Gastrocnemius medialis (tissue), 4 donors: Measurements from ENCODE around the gene ABI3BP. TPM values are rescaled to one million over a fixed set of nuclear protein-coding genes. Genes with fewer than 3 reads are reported as not detected.
A peak's percentile ranks its signal among the peaks of the same experiment; 100 is the strongest.

Experiments
- ATAC-seq, 2 donors: fragments of 150-250 bp; one replicate each; pipeline ENCODE4 v1.9.1; 2016
- DNase-seq, 2 donors: peaks; one replicate each; pipeline ENCODE4 v3.0.0-alpha.2; 2019
- H3K27ac ChIP-seq, 4 donors: fragments of 200-600 bp; sonication (generic); 1 replicate in 1 of 4; 2 replicates in 3 of 4; pipeline ENCODE4 v1.5.1; 2016 to 2018; ENCODE audit warnings: mild to moderate bottlenecking in 2 of 4, moderate library complexity in 1 of 4
- H3K27me3 ChIP-seq, 3 donors: fragments of 200-600 bp; sonication (generic) in 2 of 3; 1 replicate in 1 of 3; 2 replicates in 2 of 3; pipeline versions ENCODE4 v1.5.1 to v1.6.0; 2016 to 2019; ENCODE audit warnings: mild to moderate bottlenecking in 1 of 3, moderate library complexity in 1 of 3
- H3K36me3 ChIP-seq, 2 donors: fragments of 200-600 bp; sonication (generic) in 1 of 2; one replicate each; pipeline ENCODE4 v1.5.1; 2017 to 2018
- H3K4me1 ChIP-seq, 2 donors: fragments of 200-600 bp; sonication (generic) in 1 of 2; one replicate each; pipeline ENCODE4 v1.5.1; 2016 to 2017; ENCODE audit warnings: mild to moderate bottlenecking in 2 of 2
- H3K4me3 ChIP-seq, 4 donors: fragments of 200-600 bp; sonication (generic) in 3 of 4; 1 replicate in 1 of 4; 2 replicates in 3 of 4; pipeline ENCODE4 v1.5.1; 2016 to 2019; ENCODE audit warnings: mild to moderate bottlenecking in 2 of 4
- H3K9me3 ChIP-seq, 3 donors: fragments of 200-600 bp; sonication (generic) in 2 of 3; 1 replicate in 1 of 3; 2 replicates in 2 of 3; pipeline ENCODE4 v1.5.1; 2016 to 2019
- POLR2A ChIP-seq, 2 donors: fragments of 450-650 bp; IDR thresholded peaks; one replicate each; pipeline ENCODE4 v1.6.1; 2017; ENCODE audit warnings: antibody characterized with exemption in 2 of 2, mild to moderate bottlenecking in 2 of 2, moderate library complexity in 2 of 2
- in situ Hi-C, 4 donors: fragments of 200-750 bp; cut with MboI; loops; one replicate each; pipeline versions ENCODE4 v1.15.0 to v1.8.0; 2017; ENCODE audit warnings: low sequenced_read_pairs in 4 of 4
- intact Hi-C: fragments of 100-400 bp; cut with DNase I; formaldehyde crosslinking; loops from one replicate; pipeline ENCODE4 v1.15.1; 2023; ENCODE audit warnings: low total_unique reads
- total RNA-seq, 4 donors: library from RNA; depleted of rRNA; stranded (reverse); fragments of >200 nt; gene quantifications; one replicate each; pipeline versions ENCODE4 v1.1.0 to v1.2.3, GENCODE V29; 2016
- TF ChIP-seq, protein P1 (sequence below), 5 experiments: fragments of 450-650 bp in 3 of 5; fragments of 200-600 bp in 2 of 5; sonication (generic) in 2 of 5; IDR thresholded peaks in 4 of 5; conservative IDR thresholded peaks in 1 of 5; 1 replicate in 4 of 5; 2 replicates in 1 of 5; pipeline ENCODE4 v1.5.1; 2016 to 2019; ENCODE audit warnings: antibody characterized with exemption in 5 of 5, mild to moderate bottlenecking in 3 of 5, moderate library complexity in 3 of 5

Gene ABI3BP
- total RNA-seq, 4 donors from 2014 or later: 15.3 to 21.8 (median 19.5) TPM

DNA sequence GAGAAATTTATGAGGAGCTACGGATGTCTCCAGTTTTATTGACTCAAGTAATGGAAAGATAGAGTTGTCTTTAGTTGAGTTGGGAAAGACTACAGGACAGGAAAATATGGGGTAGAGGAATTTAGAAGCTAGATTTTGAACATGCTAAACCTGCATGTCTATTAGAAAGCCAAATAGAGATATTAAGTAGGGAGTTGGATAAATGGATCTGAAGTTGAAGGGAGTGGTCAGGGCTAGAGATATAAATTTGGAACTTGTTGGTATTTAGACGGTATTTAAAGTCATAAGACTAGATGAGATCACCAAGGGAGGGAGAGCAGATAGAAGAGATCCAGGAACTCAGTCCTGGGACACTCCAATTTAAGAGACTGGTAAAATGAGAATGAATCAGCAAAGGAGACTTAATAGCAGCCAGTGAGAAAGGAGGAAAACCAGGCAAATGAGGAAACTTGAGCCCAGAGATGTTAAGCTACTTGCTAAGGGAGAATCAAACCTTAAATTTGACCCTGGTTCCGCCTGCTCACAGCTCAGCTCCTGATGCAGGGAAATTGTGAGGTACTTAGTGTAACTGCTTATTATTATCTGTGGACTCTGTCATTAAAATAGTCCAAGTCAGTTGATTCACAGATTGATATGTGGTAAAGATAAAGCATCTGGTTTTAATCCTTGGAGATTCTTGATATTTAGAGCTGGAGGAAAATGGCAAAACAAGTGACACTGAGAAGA is 35.8 kb downstream of the ABI3BP start:
- H3K4me1 ChIP-seq: no peaks in the 10 kb centered on the region
- peak overlapping the region; percentile 0 to 41 (median 7) for H3K27ac ChIP-seq
- no peak overlapping the region for H3K4me3 ChIP-seq
- no peaks in the 10 kb centered on the region for H3K9me3 ChIP-seq
- H3K27me3 ChIP-seq: no peaks in the 10 kb centered on the region
- no peak for TF ChIP-seq POLR2A (IDR thresholded peaks at IDR 0.05)
- TF ChIP-seq, protein P1, sequence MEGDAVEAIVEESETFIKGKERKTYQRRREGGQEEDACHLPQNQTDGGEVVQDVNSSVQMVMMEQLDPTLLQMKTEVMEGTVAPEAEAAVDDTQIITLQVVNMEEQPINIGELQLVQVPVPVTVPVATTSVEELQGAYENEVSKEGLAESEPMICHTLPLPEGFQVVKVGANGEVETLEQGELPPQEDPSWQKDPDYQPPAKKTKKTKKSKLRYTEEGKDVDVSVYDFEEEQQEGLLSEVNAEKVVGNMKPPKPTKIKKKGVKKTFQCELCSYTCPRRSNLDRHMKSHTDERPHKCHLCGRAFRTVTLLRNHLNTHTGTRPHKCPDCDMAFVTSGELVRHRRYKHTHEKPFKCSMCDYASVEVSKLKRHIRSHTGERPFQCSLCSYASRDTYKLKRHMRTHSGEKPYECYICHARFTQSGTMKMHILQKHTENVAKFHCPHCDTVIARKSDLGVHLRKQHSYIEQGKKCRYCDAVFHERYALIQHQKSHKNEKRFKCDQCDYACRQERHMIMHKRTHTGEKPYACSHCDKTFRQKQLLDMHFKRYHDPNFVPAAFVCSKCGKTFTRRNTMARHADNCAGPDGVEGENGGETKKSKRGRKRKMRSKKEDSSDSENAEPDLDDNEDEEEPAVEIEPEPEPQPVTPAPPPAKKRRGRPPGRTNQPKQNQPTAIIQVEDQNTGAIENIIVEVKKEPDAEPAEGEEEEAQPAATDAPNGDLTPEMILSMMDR (IDR thresholded peaks at IDR 0.05 in 4 of 5, conservative IDR thresholded peaks at IDR 0.05 in 1 of 5): no peak
- intact Hi-C loops: no loop called here
- in situ Hi-C loops: no loop called here
- ATAC-seq: peak in 1 of 2 donors; percentile 47
- H3K36me3 ChIP-seq: no peaks in the 10 kb centered on the region
- DNase-seq: no peak

GRCh38 chr3:100956276-100956675 is 36.9 kb downstream of the ABI3BP start:
- in situ Hi-C loops: no loop called here
- peak overlapping the region in 1 of 4 donors; percentile 10 for H3K27ac ChIP-seq
- intact Hi-C loops: no loop called here

GRCh38 chr3:100954990-100955389 is 38.2 kb downstream of the ABI3BP start:
- Histone ChIP-seq H3K4me1 (no peaks in the 10 kb centered on the region), H3K27ac (peak overlapping the region in 3 of 4 donors; percentile 39 to 49 (median 46)), H3K4me3 (no peak overlapping the region), H3K36me3 (no peaks in the 10 kb centered on the region), H3K27me3 (no peaks in the 10 kb centered on the region), H3K9me3 (no peaks in the 10 kb centered on the region)
- in situ Hi-C loops (no loop called here), intact Hi-C loops (no loop called here)
- peak; percentile 88 to 93 for ATAC-seq
- TF ChIP-seq, protein P1 (IDR thresholded peaks at IDR 0.05 in 4 of 5, conservative IDR thresholded peaks at IDR 0.05 in 1 of 5): no peak
- peak in 1 of 2 donors; percentile 26 for TF ChIP-seq POLR2A (IDR thresholded peaks at IDR 0.05)
- DNase-seq: peak; percentile 52 to 67

More at GRCh38 chr3:100956276-100956675, 36.9 kb downstream of the ABI3BP start:
- no peak for TF ChIP-seq POLR2A (IDR thresholded peaks at IDR 0.05)
- TF ChIP-seq, protein P1 (IDR thresholded peaks at IDR 0.05 in 4 of 5, conservative IDR thresholded peaks at IDR 0.05 in 1 of 5): no peak
- Histone ChIP-seq H3K4me3 (no peak overlapping the region), H3K36me3 (no peaks in the 10 kb centered on the region), H3K27me3 (no peaks in the 10 kb centered on the region), H3K4me1 (no peaks in the 10 kb centered on the region), H3K9me3 (no peaks in the 10 kb centered on the region)
- no peak for ATAC-seq
- no peak for DNase-seq

DNA sequence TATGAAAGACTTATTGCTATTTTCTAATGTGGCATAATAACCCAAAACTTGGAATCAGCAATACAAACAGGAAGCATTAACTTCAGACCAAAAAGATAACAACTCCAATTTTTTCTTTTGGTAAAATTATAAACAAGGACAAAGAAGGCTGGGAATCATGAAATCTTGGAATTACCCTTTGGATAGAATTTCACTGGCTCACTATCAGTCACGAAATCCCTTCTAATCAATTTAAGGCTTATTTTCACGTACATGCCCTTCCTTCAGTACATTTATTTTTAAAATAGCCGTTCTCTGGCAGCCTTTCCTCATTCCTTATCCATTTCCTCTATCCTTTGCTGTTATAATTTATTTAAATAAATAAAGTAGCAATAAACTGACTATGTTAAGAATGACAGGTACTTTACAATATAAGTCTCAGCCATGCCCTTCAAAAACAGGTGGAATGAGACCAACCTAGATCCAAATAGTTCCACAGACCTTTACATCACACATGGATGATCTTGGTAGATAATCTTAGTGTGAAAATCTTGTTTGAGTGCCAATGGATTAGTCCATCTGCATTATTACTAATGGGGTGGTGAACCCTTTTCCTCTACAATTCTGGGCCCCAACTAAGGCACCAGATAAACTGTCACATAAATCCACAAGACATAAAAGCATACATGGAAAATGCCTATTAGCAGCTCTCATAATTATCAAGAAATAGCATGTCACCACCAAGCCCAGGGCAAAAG is 38.9 kb downstream of the ABI3BP start:
- H3K4me1 ChIP-seq: no peaks in the 10 kb centered on the region
- in situ Hi-C loops (no loop called here), intact Hi-C loops (no loop called here)
- no peaks in the 10 kb centered on the region for H3K27me3 ChIP-seq
- H3K9me3 ChIP-seq: no peaks in the 10 kb centered on the region
- no peak overlapping the region for H3K4me3 ChIP-seq
- TF ChIP-seq POLR2A (IDR thresholded peaks at IDR 0.05): no peak
- TF ChIP-seq, protein P1 (IDR thresholded peaks at IDR 0.05 in 4 of 5, conservative IDR thresholded peaks at IDR 0.05 in 1 of 5): no peak
- H3K27ac ChIP-seq: peak overlapping the region in 3 of 4 donors; percentile 27 to 49 (median 30)
- DNase-seq (no peak), ATAC-seq (no peak)
- H3K36me3 ChIP-seq: no peaks in the 10 kb centered on the region
